Right lung (tissue), 5 donors: ENCODE measurements around the gene KCNH3. TPM values are rescaled to one million over a fixed set of nuclear protein-coding genes. Genes with fewer than 3 reads are reported as not detected.
A peak's percentile ranks its signal among the peaks of the same experiment; 100 is the strongest.

Experiments
- DNase-seq, 2 donors: peaks; one replicate each; pipeline ENCODE4 v3.0.0-alpha.2; 2013
- polyA plus RNA-seq, 5 donors: library from polyadenylated mRNA; unstranded; fragments of 120-200 nt; gene quantifications; one replicate each; pipeline versions ENCODE4 v1.2.1 to v1.2.3, GENCODE V29; 2013; ENCODE audit warnings: inconsistent platforms in 1 of 5, low replicate concordance in 1 of 5; ENCODE audit not compliant: insufficient read length in 5 of 5, insufficient read depth in 1 of 5

Gene KCNH3
- polyA plus RNA-seq, 5 donors: 1.2 to 2.2 (median 1.3) TPM

- DNase-seq: no peak
Observed at GRCh38 chr12:49562233-49562632, 23.4 kb downstream of the KCNH3 start.

GRCh38 chr12:49562831-49563230 lies 24.0 kb downstream of the KCNH3 start:
- DNase-seq: no peak

GRCh38 chr12:49563951-49564685 lies 25.3 kb downstream of the KCNH3 start:
- DNase-seq: no peak

GRCh38 chr12:49564686-49565405 lies 26.0 kb downstream of the KCNH3 start:
- no peak for DNase-seq

GRCh38 chr12:49565406-49566265 lies 26.8 kb downstream of the KCNH3 start:
- no peak for DNase-seq

GRCh38 chr12:49566361-49566760 lies 27.5 kb downstream of the KCNH3 start:
- DNase-seq: no peak

- DNase-seq: no peak
Observed at GRCh38 chr12:49567302-49567610, 28.4 kb downstream of the KCNH3 start.

- DNase-seq: peak; percentile 88 to 92
Observed at GRCh38 chr12:49567611-49568441, 29.0 kb downstream of the KCNH3 start, which contains the start of gene MCRS1. Gene MCRS1 (minus strand): TSS chr12:49568142. CDS start chr12:49566731, 1,411 bp downstream.

- no peak for DNase-seq
Observed at GRCh38 chr12:49568442-49569162, 29.8 kb downstream of the KCNH3 start.

- DNase-seq: no peak
Observed at GRCh38 chr12:49577589-49578315, 38.9 kb downstream of the KCNH3 start.

- DNase-seq: no peak
Observed at GRCh38 chr12:49578471-49579112, 39.8 kb downstream of the KCNH3 start.

GRCh38 chr12:49580572-49581535 lies 42.0 kb downstream of the KCNH3 start:
- peak; percentile 47 to 53 for DNase-seq

GRCh38 chr12:49582201-49582600 lies 43.4 kb downstream of the KCNH3 start:
- DNase-seq: no peak

- peak in 1 of 2 donors; percentile 27 for DNase-seq
Observed at GRCh38 chr12:49582850-49583249, 44.0 kb downstream of the KCNH3 start.

- DNase-seq: peak; percentile 57 to 67
Observed at GRCh38 chr12:49583366-49584094, 44.7 kb downstream of the KCNH3 start.

GRCh38 chr12:49584591-49584990 lies 45.8 kb downstream of the KCNH3 start:
- DNase-seq: no peak
